Upper lobe of left lung (tissue), 4 donors: ENCODE results near the gene ULK3.

ENCODE experiments used
- CTCF ChIP-seq, 6 experiments: fragments of 450-650 bp in 4 of 6; fragments of 200-600 bp in 2 of 6; sonication (generic) in 2 of 6; IDR thresholded peaks; one replicate each; pipeline ENCODE4 v1.5.1; 2016 to 2019; ENCODE audit warnings: antibody characterized with exemption in 6 of 6
- POLR2A ChIP-seq, 4 donors: fragments of 450-650 bp; IDR thresholded peaks; one replicate each; pipeline ENCODE4 v1.5.1; 2016 to 2017; ENCODE audit warnings: antibody characterized with exemption in 4 of 4, mild to moderate bottlenecking in 2 of 4

DNA sequence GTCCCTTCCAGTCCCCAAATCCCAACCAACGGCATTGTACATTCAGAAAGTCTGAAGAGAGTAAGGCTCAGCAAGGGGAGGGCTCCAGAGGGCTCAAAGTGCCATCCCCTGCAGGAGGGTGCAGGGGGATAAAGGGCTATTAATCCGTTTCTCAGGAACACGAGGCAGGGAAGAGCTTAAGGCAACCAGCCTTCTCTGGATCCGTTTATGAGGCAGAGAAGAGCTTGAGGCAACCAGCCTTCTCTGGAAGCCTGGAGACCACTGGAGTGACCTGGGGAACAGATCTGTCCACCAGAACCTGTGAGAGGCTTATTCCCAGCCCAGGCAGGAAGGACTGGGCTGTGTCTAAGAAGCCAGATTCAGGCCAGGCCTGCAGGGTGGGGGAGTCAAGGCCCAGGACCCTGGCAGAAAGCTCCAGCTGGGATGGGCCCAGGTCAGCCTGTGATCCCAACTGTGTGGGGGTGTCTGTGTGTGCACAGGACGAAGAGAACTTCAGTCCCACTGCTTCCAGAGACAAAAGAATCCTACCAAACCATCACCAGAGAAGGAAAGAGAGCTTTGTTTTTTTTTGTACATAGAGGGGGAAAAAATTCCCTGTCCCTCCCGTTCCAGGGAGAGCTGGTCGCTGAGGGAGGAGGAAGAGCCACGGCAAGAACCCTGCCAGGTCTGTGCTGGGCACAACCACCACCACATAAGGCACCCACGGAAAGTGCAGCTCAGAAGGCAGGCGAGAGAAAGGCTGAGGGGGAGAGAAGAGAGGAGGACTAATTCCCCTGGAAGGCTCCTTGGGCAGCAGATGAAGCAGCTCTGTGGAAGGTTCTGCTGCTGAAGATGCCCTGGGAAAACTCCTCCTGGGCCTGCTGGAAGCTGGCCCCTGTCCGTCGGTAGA lies 1.6 kb upstream of the ULK3 start:
- TF ChIP-seq POLR2A (IDR thresholded peaks at IDR 0.05) (no peak), CTCF (IDR thresholded peaks at IDR 0.05) (no peak)
